Myocyte (in vitro differentiated cells): ENCODE measurements around the gene CRABP2. TPM values are rescaled to one million over a fixed set of nuclear protein-coding genes. Genes with fewer than 3 reads are reported as not detected.

Experiments used
- DNase-seq: peaks from one replicate; pipeline ENCODE4 v3.0.0-alpha.2; 2012; ENCODE audit warnings: low read depth
- total RNA-seq: library from RNA; depleted of rRNA; stranded (reverse); fragments of >200 nt; gene quantifications from 2 replicates; pipeline ENCODE4 v1.2.3, GENCODE V29; 2014

CRABP2 gene
- total RNA-seq, 1 donor from 2014 or later = 5.3 TPM

DNA sequence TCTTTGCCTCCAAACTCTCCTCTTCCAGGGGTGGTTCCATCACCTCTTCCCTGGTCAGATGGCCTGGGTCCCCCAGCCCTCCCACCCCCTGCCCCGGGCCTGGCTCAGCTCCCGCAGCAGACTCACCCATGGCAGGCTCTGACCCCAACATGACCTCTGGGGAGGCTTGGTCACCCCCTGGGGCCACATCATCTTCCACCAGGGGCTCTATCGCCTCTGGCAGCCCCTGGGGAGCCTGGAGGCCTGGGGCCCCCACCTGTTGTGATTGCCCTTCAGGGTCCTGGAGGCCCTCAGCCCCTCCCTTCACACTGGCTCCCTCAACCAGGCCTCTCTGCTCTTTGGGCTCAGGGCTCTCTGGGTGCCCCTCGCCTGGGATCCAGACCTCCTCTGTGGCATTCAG is 34.6 kb downstream of the CRABP2 start:
- peak; percentile 26 for DNase-seq

DNA sequence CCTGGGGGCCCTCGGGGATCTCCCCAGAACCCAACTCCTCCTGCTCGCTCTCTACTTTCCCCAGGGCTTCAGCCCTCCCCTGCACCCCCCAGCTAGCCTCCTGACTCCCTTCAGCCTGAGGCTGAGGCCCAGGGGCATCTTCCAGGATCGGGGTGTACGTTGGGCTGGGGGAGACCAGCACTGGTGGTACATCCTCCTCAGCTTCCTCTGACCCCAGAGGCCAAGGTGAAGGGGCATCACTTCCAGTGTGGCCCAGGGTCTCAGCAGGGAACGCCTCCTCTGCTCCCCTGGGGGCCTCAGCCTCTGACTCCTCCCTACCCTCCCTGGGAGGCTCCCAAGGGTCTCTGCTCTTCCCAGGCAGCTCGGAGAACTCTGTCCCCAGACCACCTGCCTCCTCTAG is 35.0 kb downstream of the CRABP2 start:
- no peak for DNase-seq

DNA sequence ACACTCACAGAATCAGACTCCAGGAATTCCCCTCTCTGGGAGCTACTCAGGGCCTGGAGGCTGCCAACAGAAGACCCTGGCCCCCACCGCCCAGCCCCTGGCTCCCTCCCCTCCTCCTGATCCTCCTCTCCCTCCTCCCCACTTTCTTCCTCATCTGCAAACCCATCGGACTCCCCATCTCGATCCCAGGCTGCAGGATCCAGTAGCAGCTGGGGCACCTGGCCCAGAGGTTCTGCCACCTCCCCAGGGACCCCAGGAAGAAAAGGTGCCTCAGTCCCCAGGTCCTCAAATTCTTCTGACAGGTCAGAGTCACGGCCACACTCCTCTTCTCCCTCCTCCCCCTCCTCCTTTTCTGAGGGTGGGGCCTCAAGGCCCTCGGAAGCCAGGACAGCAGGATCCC is 35.6 kb downstream of the CRABP2 start:
- DNase-seq = peak; percentile 25

- peak; percentile 63 for DNase-seq
Observed at GRCh38 chr1:156668801-156669637, 36.4 kb downstream of the CRABP2 start.

- no peak for DNase-seq
Observed at GRCh38 chr1:156667968-156668709, 37.2 kb downstream of the CRABP2 start.

GRCh38 chr1:156667610-156667967 is 37.8 kb downstream of the CRABP2 start:
- DNase-seq = peak; percentile 94

DNA sequence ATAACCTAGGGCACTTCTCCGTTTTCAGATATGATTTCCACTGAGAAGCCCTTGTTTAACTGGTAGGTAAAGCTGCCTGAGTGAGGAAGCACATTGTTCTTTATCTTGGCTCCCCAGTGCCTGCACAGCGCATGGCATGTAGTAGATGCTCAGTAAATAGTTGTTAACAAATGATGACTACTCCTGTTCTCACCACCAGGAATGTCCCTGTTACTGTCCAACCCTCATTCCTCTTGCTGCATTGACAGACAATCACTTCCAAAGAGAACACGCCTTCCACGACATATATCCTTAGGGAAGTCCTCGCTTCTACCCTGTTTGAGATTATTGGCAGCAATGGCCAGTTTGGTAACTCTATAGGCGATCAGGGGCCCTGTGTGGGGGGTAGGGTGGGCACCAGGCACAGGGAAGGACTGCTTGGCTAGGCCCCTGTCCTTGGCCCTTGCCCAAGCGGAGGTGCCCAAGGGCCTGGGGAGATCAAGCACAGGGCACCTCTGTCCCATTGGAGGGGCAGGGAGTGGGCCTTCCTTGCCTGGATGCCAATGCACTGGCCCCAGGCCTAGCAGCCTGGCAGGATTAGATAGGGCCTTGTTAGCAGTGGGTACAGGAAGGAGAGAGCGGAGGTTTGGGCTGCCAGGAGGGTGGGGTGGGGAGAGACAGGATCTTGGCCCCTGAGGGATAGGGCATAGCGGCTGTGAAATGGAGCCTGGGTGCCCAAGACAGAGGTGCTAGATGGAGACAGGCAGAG is 38.3 kb downstream of the CRABP2 start:
- DNase-seq = peak; percentile 68

DNA sequence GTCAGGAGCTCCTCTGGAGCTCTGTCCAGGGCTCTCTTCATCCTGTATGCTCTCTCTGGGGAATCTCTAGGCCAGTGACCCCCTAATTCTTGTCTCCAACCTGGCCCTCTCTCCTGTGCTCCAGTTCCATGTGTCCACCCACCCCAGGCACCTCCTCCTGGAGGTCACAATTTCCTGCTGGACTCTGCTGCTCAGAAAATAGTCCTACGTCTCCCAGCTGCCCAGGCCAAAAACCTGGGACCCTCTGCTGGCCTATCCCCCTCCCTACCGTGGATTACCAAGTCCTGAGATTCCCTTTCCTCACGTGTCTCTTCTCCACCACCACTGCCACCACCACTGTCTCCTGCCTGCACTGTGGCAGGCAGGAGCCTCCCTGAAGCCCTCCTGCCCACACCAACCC is 39.8 kb downstream of the CRABP2 start:
- DNase-seq = peak; percentile 53

DNA sequence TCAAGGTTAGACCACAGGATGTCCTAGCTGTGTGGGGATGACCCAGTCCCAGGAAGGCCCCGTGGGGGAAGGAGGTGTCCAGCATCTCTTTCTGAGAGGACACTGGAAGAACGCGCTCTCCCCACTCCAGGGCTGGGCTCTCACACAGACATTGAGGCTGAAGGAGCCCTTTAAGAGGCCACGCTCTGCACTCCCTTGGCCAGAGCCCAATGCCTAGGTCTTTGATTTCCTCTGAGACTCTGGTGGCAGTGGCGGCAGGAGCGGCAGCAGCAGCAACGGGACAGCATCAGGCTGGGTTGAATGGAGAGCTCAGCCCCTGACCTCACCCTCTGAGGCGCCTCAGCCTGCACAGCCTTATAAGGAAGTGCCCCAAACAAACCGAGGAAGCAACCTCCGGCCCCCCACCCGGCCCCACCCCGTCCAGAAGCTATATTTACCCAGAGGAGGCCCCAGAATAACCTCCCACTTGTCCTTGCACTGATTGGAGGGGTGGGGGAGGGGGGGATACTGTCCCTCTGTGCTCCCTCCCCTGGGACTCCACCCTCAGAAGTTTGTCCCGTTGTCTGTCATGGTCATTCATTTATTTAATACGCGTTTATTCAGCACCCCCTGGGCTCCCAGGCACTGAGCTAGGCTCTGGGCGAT is 40.5 kb downstream of the CRABP2 start:
- DNase-seq = peak; percentile 96

- peak; percentile 96 for DNase-seq
Observed at GRCh38 chr1:156664046-156664766, 41.2 kb downstream of the CRABP2 start.

DNA sequence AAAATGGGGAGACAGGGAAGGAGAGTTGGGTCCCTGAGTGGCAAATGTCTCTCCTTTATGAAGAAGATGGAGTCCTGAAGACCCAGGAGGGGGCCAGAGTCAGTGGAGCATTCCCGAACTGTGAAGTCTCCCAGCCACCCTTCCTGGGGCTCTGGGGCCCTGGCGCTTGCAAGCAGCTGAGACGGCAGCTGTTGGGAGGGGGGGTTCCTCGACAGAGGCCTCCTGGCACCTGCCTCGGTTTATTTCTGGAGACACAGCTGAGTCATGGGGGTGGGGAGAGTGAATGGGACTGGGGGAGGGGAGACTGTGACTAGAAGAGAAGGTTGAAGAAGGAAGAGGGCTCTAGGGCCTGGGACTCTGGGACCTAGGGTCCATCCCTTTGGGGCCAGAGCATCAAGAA is 42.2 kb downstream of the CRABP2 start:
- DNase-seq = peak; percentile 99

DNA sequence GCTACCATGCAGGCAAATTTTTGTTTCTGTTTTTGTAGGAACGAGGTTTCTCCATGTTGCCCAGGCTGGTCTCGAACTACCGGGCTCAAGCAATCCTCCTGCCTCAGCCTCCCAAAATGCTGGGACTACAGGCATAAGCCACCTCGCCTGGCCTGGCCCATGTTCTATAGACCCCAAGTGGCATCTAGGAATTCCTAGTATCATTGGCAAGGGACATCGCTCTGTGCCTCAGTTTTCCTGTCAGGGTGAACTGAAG is 42.7 kb downstream of the CRABP2 start:
- no peak for DNase-seq

DNA sequence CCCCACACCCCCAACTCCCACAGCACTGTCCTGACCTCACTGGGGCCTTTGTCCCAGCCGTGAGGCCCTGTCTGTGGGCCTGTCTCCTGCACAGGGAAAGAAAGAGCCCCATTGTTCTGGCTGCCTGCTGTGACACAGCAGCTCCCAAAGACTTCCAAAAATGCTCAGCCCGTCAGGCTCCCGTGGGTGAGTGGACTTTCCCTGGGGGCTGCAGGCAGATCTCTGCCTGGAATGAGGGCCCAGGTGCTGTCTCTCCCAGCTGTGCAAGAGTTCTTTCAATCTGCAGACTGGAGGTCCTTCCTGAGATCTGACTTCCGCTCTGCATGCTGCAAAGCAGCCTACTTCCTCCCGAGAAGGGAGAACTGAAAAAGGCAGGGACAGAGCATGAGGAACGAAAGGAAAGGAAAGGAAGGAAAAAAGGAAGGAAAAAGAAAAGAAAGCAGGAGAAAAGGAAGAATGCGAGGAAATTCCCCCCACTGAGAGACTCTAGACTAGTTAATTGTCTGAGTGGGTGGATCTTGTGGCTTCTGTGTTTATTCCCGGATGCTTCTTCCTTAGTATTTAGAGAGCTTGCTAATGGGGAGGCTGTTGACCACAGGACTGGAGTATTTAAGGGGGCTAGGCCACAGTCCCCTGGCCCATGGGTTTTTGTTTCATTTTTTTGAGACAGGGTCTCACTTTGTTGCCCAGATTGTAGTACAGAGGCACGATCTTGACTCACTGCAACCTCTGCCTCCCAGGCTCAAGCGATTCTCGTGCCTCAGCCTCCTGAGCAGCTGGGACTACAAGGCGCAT is 43.2 kb downstream of the CRABP2 start:
- peak; percentile 75 for DNase-seq

DNA sequence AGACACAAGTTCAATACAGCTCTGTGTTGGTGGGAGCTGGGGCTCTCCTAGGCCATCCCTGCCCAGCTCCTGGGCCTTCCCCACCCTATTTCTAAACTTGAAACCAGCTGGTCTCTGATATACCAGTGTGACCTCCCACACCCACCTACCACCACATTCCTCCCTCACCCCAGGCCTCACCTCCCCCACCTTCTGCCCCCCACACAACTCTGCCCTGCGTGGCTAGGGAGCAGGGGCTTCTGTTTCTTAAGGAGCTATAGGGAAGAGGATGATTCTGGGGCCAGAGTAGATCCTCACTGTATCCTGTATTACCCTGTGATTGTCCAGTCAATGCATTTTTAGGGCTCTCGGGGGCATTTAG is 44.7 kb downstream of the CRABP2 start:
- peak; percentile 77 for DNase-seq

DNA sequence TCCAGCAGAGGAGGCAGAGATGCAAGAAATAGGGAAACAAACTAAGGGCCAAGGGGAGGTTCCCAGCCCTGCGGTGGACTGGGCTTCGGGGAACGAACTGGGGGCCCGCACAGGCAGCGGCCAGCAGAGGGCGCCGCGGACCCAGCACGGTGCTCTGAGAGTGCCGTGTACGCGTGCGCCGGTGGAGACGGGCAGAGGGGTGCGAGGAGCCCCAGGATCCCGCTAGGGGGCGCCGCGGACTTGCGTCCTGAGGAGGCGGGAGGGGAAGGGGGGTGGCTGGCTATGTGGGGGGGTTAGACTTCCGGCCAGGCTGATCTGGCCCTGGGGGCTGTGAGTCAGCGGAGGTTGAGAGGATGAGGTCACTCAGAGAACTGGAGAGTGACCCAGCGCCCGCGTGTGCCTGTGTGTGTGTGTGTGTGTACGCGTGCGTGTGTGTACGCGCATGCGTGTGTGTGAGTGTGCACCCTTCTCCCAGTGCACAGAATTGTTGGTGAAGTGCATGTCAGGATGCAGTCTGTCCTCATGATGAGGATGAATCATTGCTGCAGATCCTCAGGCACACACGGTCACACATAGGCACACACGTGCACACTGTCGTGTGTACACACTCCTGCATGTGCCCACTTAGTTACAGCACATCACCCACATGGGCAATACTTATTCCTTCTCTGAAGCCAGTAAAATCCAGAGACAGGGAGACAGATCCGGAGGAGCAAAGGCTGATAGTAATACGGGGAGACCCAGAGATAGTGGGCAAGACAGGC is 45.2 kb downstream of the CRABP2 start:
- DNase-seq = peak; percentile 99

- DNase-seq = no peak
Observed at GRCh38 chr1:156659661-156659987, 45.8 kb downstream of the CRABP2 start.

- no peak for DNase-seq
Observed at GRCh38 chr1:156658945-156659574, 46.3 kb downstream of the CRABP2 start.

DNA sequence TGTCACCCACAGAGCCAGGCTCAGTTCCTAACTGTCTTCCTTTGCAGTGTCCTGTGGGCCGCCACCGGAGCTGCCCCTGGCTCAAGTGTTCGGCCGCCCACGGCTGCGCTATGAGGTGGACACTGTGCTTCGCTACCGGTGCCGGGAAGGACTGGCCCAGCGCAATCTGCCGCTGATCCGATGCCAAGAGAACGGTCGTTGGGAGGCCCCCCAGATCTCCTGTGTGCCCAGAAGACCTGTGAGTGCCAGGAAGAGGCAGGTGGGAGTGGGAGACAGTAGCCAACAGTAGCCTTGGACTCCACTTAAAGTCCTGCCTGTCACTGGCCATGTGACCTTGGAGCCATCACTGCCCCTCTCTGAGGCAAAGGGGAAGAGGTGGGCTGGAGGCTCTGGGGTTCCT is 46.9 kb downstream of the CRABP2 start:
- no peak for DNase-seq

GRCh38 chr1:156657741-156658319 is 47.6 kb downstream of the CRABP2 start:
- DNase-seq = peak; percentile 21
